GM12892 (cell line): ENCODE data around the gene ELOVL6.
A peak's percentile ranks its signal among the peaks of the same experiment; 100 is the strongest.
"Not testable (repeated sequence)": the region's sequence is repeated elsewhere in the genome, so short reads cannot be mapped to it uniquely, and the experiment has no call there.

Experiments used
- DNase-seq: peaks from one replicate; pipeline ENCODE4 v3.0.0; 2011; ENCODE audit not compliant: insufficient read length
- FAIRE-seq: peaks from 2 replicates; lab custom pipeline; 2011; peaks lifted over from hg19 to GRCh38; lab: Jason Lieb, UNC
- POLR2A ChIP-seq: IDR thresholded peaks from 2 replicates; pipeline ENCODE4 v1.6.1; 2011; ENCODE audit warnings: low read depth, low read length, control low read depth
- POLR2AphosphoS5 ChIP-seq: IDR thresholded peaks from 2 replicates; pipeline ENCODE4 v1.6.1; 2011; ENCODE audit warnings: low read depth, low read length, control low read depth
- TAF1 ChIP-seq: IDR thresholded peaks from 2 replicates; pipeline ENCODE4 v1.6.1; 2011; ENCODE audit warnings: low read depth, mild to moderate bottlenecking, control low read depth, low read length, borderline replicate concordance

ELOVL6 gene

DNA sequence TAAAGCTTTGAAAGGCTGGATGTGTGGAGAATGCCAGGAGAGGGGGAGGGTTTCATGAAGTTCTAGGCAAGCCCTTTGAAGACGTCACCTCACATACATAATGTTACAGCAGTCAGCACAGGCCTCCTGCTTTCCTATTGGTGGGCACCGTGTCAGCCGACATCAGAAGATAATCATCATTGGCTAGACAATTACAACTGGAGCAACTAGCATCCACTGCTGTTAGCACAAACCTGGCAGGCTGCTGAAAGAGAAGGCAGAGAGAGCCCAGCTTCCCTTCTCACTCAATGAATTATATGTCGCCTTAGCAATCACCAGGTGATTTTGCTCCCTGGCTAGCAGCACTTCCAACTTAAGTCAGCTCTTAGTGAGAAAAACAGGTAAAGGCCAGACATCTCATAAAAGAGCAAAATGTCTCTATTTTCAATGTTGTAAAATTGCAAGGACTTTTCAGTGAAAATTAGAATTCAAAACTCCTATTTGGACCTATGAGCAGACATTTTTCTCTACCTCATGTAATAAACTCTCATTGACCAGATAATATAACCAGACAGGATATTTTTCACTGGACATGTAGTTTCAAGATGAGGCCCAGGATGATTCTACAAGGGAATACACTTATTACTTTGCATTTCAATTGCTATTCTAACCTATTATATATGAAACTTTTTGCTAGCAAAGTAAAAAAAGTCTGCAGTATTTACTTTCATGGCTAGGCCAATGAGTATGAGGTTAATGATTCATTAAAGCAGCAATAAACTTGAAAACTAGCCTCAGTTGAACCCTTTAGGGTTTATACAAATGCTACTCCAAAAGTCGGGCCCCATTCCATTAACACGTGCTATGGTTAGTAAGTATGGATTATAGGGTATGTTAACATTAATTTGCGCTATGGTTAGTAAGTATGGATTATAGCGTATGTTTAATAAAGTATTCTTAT lies 4.3 kb downstream of the ELOVL6 start:
- DNase-seq (peak; percentile 29), FAIRE-seq (peak; percentile 86)
- TF ChIP-seq POLR2AphosphoS5 (peak; percentile 83), TAF1 (0 out of 2 replicates have a peak, but pooled peaks have one; percentile 38), POLR2A (peak; percentile 83)

DNA sequence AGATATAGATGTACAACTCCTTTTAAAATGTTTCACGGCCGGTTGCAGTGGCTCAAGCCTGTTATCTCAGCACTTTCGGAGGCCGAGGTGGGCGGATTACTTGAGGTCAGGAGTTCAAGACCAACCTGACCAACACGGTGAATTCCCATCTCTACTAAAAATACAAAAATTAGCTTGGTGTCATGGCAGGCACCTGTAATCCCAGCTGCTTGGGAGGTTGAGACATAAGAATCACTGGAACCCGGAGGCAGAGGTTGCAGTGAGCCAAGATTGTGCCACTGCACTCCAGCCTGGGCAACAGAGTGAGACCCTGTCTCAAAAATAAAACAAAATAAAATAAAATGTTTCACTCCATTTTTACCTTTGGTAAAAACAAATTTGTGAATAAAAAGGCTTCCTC lies 5.1 kb downstream of the ELOVL6 start:
- not testable (repeated sequence) for DNase-seq, FAIRE-seq

DNA sequence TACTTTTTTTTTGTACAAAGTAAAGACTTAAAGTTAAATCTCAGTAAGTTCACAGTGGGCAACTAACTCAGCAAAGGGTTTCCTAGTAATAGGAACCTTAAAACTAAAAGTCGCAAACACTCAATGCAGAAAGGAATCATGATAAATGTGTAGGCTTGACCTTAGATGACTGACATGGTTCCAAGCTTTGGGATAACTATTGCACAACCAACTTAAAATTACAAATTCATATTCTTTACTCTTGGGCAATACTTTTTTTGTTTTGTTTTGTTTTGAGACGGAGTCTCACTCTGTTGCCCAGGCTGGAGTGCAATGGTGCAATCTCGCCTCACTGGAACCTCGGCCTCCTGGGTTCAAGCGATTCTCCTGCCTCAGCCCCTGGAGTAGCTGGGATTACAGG lies 8.2 kb downstream of the ELOVL6 start:
- DNase-seq (no peak), FAIRE-seq (no peak)
- TF ChIP-seq TAF1 = no peak
- no peak for TF ChIP-seq POLR2A
- no peak for TF ChIP-seq POLR2AphosphoS5

DNA sequence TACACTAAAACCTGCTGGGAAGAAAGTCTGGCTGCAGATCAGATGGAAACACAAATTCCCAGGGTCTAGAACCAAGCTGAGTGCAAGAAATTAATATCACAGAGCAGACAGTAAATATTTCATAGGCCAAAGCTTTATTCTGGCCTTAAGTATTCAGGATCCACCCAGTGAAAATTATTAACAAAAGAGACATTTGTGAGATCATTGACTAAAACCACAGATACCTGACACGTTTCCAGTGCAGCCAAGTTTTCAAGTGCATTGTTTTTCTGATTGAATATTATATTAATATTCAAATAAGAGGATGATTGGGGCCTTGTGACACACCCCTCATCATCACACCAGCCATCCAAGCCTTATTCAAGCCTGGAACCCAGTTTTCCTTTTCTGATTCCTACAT lies 10.3 kb downstream of the ELOVL6 start:
- DNase-seq (no peak), FAIRE-seq (no peak)
- TF ChIP-seq TAF1 (no peak), POLR2A (no peak), POLR2AphosphoS5 (no peak)

DNA sequence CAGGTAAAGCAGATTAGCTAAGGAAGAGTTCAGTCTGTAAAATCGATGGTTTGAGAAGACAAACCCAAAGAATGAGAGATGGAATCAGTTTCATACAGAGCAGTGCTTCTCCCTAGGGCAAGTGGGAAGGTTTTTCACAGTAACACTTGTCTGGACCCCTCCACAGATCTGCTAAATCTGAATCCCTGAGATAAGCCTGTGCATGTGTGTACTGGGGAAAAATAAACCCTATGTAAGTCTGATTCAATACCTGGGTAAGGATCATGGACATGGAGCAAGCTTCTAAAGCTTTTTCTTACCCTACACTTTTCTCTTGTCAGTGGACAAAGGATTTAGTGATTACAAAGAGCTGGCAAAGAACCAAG lies 13.6 kb downstream of the ELOVL6 start:
- no peak for DNase-seq
- FAIRE-seq = peak; percentile 44
- TF ChIP-seq POLR2AphosphoS5 (no peak), TAF1 (no peak), POLR2A (no peak)

DNA sequence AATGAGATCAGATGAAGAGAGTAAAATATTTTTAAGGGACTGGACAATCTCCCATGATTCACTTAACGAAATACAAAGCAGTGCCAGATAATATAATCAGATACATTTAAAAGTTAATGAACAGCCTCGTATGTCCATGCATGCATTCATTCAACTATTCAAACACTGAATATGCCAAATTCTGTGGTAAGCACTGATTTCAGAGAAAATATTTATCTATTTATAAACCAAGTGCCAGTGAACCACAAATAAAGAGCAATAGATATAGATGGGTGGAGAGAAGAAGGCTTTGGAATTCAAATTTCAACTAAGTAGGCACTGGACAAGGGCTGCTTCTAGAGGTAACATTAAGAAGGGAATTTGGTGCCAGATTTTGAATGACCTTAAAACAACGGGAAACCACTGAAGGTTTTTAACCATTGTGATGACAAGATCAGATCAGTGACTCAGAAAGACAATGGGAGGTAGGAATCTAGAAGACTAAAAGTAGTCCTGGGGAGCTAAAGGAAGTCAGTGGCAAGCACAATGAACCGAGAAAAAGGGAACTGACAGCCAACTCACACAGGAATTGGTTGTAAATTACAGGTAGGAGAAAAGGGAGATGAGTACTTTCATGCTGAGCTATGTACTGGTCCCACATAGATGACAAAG lies 14.2 kb downstream of the ELOVL6 start:
- no peak for TF ChIP-seq POLR2A
- no peak for TF ChIP-seq TAF1
- no peak for TF ChIP-seq POLR2AphosphoS5
- no peak for FAIRE-seq
- no peak for DNase-seq

DNA sequence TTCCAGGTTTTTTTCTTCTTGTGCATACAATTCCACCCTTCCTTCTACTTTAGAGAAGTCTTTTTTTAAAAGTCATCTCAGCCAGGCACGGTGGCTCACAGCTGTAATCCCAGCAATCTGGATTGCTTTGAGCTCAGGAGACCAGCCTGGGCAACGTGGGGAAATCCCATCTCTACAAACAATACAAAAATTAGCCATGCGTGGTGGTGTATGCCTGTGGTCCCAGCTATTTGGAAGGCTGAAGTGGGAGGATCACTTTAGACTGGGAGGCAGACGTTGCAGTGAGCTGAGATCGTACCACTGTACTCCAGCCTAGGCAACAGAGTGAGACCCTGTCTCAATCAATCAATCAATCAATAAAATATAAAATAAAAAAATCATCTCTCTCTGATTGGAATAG lies 14.8 kb downstream of the ELOVL6 start:
- TF ChIP-seq POLR2A (no peak), POLR2AphosphoS5 (no peak), TAF1 (no peak)
- DNase-seq (no peak), FAIRE-seq (no peak)

DNA sequence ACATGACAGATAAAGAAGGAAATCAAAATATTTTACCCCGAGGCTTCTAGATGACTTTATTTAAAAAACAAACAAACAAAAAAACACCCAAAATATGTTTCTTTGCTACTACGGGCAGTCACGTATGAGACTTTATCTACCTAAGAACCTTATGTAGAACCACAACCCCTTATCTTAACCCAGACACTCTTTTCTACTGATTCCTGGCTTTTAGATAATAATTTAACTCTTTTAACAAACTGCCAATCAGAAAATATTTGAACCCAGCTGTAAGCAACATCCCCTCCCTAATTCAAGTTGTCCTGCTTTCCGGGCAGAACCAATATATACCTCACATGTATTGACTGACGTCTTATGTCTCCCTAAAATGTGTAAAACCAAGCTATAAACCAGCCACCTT lies 15.4 kb downstream of the ELOVL6 start:
- TF ChIP-seq POLR2A (no peak), POLR2AphosphoS5 (no peak), TAF1 (no peak)
- FAIRE-seq (no peak), DNase-seq (no peak)

DNA sequence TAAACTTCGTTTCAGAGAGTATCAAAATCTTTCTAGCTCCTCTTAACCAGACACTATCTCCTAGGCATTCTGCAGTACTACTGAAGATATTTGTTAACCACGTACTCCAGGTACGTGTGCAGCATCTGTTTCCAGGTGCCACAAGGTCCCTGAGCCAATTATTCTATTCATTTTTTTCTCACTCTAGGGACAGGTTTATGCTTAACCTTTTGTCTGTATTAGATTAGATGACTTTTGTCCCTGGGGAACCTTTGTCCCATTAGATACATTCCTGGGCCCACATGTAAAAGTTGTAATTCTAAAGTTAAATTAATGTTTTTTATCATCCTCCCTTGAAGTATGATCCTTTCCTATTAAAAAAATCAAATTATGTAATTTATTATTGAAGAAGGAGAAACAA lies 16.5 kb downstream of the ELOVL6 start:
- no peak for TF ChIP-seq POLR2A
- no peak for TF ChIP-seq POLR2AphosphoS5
- TF ChIP-seq TAF1 = no peak
- no peak for DNase-seq
- FAIRE-seq = no peak

DNA sequence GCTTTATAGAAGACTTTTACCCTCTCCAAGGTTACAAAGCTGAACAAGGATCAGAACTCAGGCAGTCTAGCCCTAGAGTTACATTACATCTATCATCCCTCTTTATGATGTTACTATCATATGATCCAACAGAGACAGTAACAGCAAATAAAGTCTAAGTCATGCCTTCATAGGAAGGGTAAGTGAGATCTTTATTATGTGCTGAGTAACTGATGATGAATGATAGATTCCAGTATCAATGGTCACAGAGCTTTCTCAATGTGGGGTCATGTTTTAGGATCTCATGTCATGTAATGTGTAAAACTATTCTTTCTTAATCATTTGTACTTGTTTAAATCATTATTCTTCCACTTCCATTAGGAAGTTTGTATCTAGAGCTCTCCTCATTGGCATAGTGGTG lies 22.8 kb downstream of the ELOVL6 start:
- TF ChIP-seq POLR2A = no peak
- no peak for TF ChIP-seq POLR2AphosphoS5
- FAIRE-seq (no peak), DNase-seq (no peak)

DNA sequence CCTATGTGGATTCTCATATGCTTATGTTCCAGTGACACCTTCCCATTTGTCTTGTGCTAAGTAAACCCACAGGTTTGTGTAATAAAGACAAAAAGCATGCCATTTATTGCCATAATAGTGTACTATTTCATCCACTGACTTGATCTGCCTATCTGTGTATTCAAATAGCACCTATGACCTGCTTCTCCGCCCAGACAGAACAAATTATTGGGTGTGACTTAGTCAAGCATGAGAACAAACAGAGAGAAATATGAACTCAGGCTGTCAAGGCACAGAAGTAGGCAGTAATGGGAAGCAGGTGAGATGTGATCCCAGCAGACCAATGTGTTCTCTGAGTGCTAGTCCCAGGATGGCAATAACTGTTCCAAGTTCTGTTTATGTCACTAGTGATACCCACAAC lies 25.4 kb downstream of the ELOVL6 start:
- TF ChIP-seq POLR2A = no peak
- DNase-seq (no peak), FAIRE-seq (no peak)

DNA sequence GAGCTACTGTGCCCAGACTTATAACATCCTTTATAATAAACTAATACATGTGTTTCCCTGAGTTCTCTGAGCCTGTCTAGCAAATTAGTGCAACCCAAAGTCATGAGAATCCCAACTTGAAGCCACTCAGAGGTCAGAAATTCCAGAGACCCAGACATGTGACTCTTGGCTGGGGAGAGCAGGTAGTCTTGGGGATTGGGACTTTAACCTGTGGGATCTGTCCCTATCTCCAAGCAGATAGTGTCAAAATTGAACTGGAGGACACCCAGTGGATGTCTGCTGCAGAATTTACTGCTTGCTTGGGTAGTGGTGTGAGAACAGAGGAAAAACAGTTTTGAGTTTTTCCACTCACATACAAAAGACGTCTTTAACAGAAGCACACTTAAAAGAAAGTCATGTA lies 26.4 kb downstream of the ELOVL6 start:
- no peak for FAIRE-seq
- TF ChIP-seq TAF1 (no peak), POLR2AphosphoS5 (no peak), POLR2A (no peak)

DNA sequence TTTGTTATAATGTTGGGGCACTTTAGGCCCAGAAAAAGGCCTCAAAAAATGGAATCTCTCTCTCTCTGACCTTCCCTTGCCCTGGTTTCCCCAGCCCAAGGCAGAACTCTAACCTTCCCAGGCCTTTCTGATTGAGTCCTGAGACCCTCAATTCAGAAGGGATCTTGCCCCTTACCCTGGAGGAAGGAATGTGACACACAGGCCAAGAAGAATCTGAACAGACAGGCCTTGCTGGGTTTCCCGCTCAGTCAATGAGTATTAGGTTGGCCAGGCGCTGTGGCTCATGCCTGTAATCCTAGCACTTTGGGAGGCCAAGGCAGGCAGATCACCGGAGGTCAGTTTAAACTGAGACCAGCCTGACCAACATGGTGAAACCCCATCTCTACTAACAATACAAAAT lies 27.6 kb downstream of the ELOVL6 start:
- no peak for TF ChIP-seq POLR2AphosphoS5
- TF ChIP-seq TAF1 = no peak
- no peak for TF ChIP-seq POLR2A
- FAIRE-seq (no peak), DNase-seq (no peak)

More for the DNA sequence above, 26.4 kb downstream of the ELOVL6 start:
- DNase-seq = no peak
